ENCODE data around the gene RASGRF2.

RASGRF2 gene

GRCh38 chr5:81213070-81213469 is 252.9 kb downstream of the RASGRF2 start:
- no peak for DNase-seq

- DNase-seq, result no peak
Observed at GRCh38 chr5:81214848-81215247, 254.7 kb downstream of the RASGRF2 start.

GRCh38 chr5:81216152-81216551 is 256.0 kb downstream of the RASGRF2 start:
- no peak for DNase-seq

- DNase-seq, result no peak
Observed at GRCh38 chr5:81219389-81219788, 259.2 kb downstream of the RASGRF2 start.

GRCh38 chr5:81222285-81222684 is 262.1 kb downstream of the RASGRF2 start:
- DNase-seq, result no peak

GRCh38 chr5:81225463-81225862 is 265.3 kb downstream of the RASGRF2 start:
- DNase-seq, result no peak

GRCh38 chr5:81226286-81226685 is 266.1 kb downstream of the RASGRF2 start:
- DNase-seq, result no peak

GRCh38 chr5:81226949-81227348 is 266.8 kb downstream of the RASGRF2 start:
- DNase-seq, result no peak

- DNase-seq, result no peak
Observed at GRCh38 chr5:81228084-81228483, 267.9 kb downstream of the RASGRF2 start.

GRCh38 chr5:81230416-81230815 is 270.3 kb downstream of the RASGRF2 start:
- no peak for DNase-seq

- DNase-seq, result no peak
Observed at GRCh38 chr5:81232464-81233079, 272.4 kb downstream of the RASGRF2 start.

- DNase-seq, result no peak
Observed at GRCh38 chr5:81233080-81233634, 273.0 kb downstream of the RASGRF2 start, which contains the start of gene CKMT2. Gene CKMT2, plus strand, starts transcription at chr5:81233322. Its CDS starts 17,811 bp downstream, at chr5:81251133.

GRCh38 chr5:81234299-81234698 is 274.1 kb downstream of the RASGRF2 start:
- DNase-seq, result no peak

GRCh38 chr5:81234801-81235200 is 274.6 kb downstream of the RASGRF2 start:
- no peak for DNase-seq

GRCh38 chr5:81235287-81236072 is 275.3 kb downstream of the RASGRF2 start:
- DNase-seq, result no peak

- no peak for DNase-seq
Observed at GRCh38 chr5:81238460-81238859, 278.3 kb downstream of the RASGRF2 start.

- no peak for DNase-seq
Observed at GRCh38 chr5:81239613-81240012, 279.4 kb downstream of the RASGRF2 start.

GRCh38 chr5:81241001-81241400 is 280.8 kb downstream of the RASGRF2 start:
- DNase-seq, result no peak

GRCh38 chr5:81241961-81242648 is 281.9 kb downstream of the RASGRF2 start:
- no peak for DNase-seq

- DNase-seq, result no peak
Observed at GRCh38 chr5:81242906-81243436, 282.8 kb downstream of the RASGRF2 start.

- no peak for DNase-seq
Observed at GRCh38 chr5:81244451-81244850, 284.3 kb downstream of the RASGRF2 start.

GRCh38 chr5:81245871-81246235 is 285.7 kb downstream of the RASGRF2 start:
- no peak for DNase-seq

- no peak for DNase-seq
Observed at GRCh38 chr5:81246697-81247096, 286.5 kb downstream of the RASGRF2 start.
